ENCODE measurements around the gene RNASEH2A. TPM values are rescaled to one million over a fixed set of nuclear protein-coding genes. Genes with fewer than 3 reads are reported as not detected.
"Not testable (repeated sequence)": the region's sequence is repeated elsewhere in the genome, so short reads cannot be mapped to it uniquely, and the experiment has no call there.

Gene RNASEH2A
- total RNA-seq, 1 donor from 2014 or later = 10.8 TPM

- no peak for DNase-seq (ENCODE audit: extremely low spot score in 2 of 2)
- TF ChIP-seq POLR2A (IDR thresholded peaks at IDR 0.05) = no peak
- intact Hi-C loops (cut with DNase I) = loop anchor here (5.0 kb wide), 1 partner anchor 35 kb away; no protein-coding TSS in a partner anchor
- Histone ChIP-seq H3K36me3 (peaks cover 0 to 16% of the 10 kb centered on the region in 2 donors), H3K27ac (peak overlapping the region; percentile 78), H3K4me3 (peak overlapping the region; percentile 70 to 93), H3K4me1 (peaks cover 38% of the 10 kb centered on the region), H3K9me3 (no peaks in the 10 kb centered on the region), H3K27me3 (no peaks in the 10 kb centered on the region)
Measured at GRCh38 chr19:12802267-12803106, 3.9 kb upstream of the RNASEH2A start.

DNA sequence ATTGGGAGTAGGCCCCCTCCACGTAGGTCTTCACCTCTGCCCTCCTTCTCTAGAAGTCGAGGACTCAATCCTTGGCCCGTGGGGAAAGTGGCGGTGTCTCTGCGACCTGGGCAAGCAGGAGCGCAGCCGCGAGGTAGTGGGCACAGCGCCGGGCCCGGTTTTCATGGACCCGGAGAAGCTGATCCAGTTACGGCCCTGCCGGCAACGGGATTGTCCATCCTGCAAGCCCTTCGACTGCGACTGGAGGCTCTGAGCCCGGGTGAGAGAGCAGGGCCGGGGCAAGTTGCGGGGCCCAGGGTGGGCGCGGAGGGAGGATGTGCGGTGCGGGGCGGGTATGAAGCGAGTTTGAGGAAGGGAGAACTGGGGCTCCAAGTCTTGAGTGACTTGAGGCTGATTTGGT lies 2.3 kb upstream of the RNASEH2A start:
- DNase-seq (ENCODE audit: extremely low spot score in 2 of 2) = no peak
- Histone ChIP-seq H3K27ac (no peak overlapping the region), H3K4me3 (no peak overlapping the region), H3K36me3 (peaks cover 0 to 12% of the 10 kb centered on the region in 2 donors), H3K27me3 (no peaks in the 10 kb centered on the region), H3K4me1 (peaks cover 38% of the 10 kb centered on the region), H3K9me3 (no peaks in the 10 kb centered on the region)
- TF ChIP-seq, protein P1, sequence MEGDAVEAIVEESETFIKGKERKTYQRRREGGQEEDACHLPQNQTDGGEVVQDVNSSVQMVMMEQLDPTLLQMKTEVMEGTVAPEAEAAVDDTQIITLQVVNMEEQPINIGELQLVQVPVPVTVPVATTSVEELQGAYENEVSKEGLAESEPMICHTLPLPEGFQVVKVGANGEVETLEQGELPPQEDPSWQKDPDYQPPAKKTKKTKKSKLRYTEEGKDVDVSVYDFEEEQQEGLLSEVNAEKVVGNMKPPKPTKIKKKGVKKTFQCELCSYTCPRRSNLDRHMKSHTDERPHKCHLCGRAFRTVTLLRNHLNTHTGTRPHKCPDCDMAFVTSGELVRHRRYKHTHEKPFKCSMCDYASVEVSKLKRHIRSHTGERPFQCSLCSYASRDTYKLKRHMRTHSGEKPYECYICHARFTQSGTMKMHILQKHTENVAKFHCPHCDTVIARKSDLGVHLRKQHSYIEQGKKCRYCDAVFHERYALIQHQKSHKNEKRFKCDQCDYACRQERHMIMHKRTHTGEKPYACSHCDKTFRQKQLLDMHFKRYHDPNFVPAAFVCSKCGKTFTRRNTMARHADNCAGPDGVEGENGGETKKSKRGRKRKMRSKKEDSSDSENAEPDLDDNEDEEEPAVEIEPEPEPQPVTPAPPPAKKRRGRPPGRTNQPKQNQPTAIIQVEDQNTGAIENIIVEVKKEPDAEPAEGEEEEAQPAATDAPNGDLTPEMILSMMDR (IDR thresholded peaks at IDR 0.05) = no peak
- TF ChIP-seq POLR2A (IDR thresholded peaks at IDR 0.05) (no peak), POLR2AphosphoS5 (IDR thresholded peaks at IDR 0.05; ENCODE audit: insufficient read depth in 1 of 2, low read depth in 1 of 2) (no peak)
- intact Hi-C loops (cut with DNase I) = loop anchor here (5.0 kb wide), 1 partner anchor 37 kb away; no protein-coding TSS in a partner anchor

GRCh38 chr19:12815088-12815487 lies 8.7 kb downstream of the RNASEH2A start:
- no peak for DNase-seq (ENCODE audit: extremely low spot score in 2 of 2)
- TF ChIP-seq, protein P1 (IDR thresholded peaks at IDR 0.05) = no peak
- no peak for TF ChIP-seq POLR2A (IDR thresholded peaks at IDR 0.05)
- Histone ChIP-seq H3K27me3 (no peaks in the 10 kb centered on the region), H3K4me1 (no peaks in the 10 kb centered on the region), H3K9me3 (no peaks in the 10 kb centered on the region), H3K36me3 (peaks cover 0 to 16% of the 10 kb centered on the region in 2 donors), H3K27ac (no peak overlapping the region), H3K4me3 (no peak overlapping the region)
- intact Hi-C loops (cut with DNase I) = no loop called here

- DNase-seq (ENCODE audit: extremely low spot score in 2 of 2); H3K4me3 ChIP-seq; H3K27me3 ChIP-seq; H3K9me3 ChIP-seq; H3K4me1 ChIP-seq; H3K36me3 ChIP-seq; intact Hi-C loops (cut with DNase I); H3K27ac ChIP-seq: not testable (repeated sequence)
Measured at GRCh38 chr19:12817188-12817587, 10.8 kb downstream of the RNASEH2A start.

DNA sequence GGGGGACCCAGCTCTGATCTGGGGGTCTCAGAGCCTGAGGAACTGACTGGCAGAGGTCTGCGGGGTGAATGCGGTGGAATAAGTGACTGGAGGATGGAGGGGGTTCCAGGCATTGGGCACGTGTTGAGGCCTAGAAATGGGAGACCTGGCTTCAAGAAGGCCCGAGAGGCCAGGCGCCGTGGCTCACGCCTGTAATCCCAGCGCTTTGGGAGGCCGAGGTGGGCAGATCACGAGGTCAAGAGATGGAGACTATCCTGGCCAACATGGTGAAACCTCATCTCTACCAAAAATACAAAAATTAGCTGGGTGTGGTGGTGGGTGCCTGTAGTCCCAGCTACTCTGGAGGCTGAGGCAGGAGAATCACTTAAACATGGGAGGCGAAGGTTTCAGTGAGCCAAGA lies 11.4 kb downstream of the RNASEH2A start:
- H3K27ac ChIP-seq; intact Hi-C loops (cut with DNase I); H3K9me3 ChIP-seq; H3K36me3 ChIP-seq; H3K27me3 ChIP-seq; DNase-seq (ENCODE audit: extremely low spot score in 2 of 2); H3K4me3 ChIP-seq; H3K4me1 ChIP-seq: not testable (repeated sequence)

DNA sequence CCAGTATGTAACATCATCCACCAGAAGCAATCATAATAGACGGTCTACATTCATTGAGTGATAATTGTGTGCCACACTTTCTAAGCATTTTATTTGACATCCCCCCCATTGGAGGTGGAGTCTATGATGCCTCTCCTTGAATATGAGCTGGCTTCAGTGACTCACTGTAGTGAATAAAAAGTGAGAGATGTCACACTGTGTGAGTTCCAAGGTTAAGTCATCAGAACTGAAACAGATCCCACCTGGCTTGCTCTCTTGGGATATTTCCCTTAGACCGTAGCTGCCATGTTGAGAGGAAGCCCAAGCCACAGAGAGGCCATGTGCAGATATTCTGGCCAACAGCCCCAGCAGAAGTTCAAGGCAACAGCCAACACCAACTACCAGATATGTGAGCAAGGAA lies 15.4 kb downstream of the RNASEH2A start:
- Histone ChIP-seq H3K4me1 (no peaks in the 10 kb centered on the region), H3K27me3 (no peaks in the 10 kb centered on the region), H3K36me3 (no peaks in the 10 kb centered on the region), H3K4me3 (no peak overlapping the region), H3K27ac (no peak overlapping the region), H3K9me3 (no peaks in the 10 kb centered on the region)
- no peak for DNase-seq (ENCODE audit: extremely low spot score in 2 of 2)
- intact Hi-C loops (cut with DNase I) = no loop called here
- no peak for TF ChIP-seq POLR2A (IDR thresholded peaks at IDR 0.05)
- TF ChIP-seq, protein P1 (IDR thresholded peaks at IDR 0.05) = no peak
- no peak for TF ChIP-seq POLR2AphosphoS5 (IDR thresholded peaks at IDR 0.05; ENCODE audit: insufficient read depth in 1 of 2, low read depth in 1 of 2)
